ENCODE measurements around the gene TIMP3. TPM values are rescaled to one million over a fixed set of nuclear protein-coding genes. Genes with fewer than 3 reads are reported as not detected.
"Not testable (repeated sequence)": the region's sequence is repeated elsewhere in the genome, so short reads cannot be mapped to it uniquely, and the experiment has no call there.

The TIMP3 gene
- total RNA-seq, 6 donors from 2014 or later: 196 to 659 (median 531) TPM

DNA sequence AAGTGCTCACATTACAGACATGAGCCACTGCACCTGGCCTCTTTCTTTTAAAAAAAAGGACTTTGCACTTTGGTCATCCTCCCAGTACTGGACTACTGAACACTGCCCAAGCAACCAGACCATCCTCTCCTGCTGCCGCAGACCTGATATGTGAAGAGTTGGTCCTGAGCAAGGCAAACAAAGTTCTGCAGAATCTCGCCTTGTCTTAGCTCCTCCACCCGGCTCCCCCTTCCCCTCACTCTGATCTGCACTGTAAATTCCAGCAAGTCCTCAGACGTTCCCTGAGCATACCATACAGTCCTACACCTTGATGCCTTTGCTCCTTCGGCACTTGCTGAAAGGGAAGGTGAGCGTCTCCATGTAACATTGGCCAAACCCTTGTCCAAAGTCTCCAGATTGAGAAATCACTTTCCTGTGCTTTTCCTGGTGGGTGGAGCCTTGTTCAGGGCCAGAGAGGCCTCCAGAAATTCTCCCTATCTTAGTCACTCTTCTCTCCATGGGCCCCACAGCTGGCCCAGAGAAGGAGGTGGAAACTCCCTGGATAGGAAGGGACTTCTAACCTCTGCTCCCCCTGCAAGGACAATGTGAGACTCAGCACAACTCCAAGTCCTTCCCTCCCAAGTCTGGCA lies 47.0 kb upstream of the TIMP3 start:
- DNase-seq (no peak), ATAC-seq (ENCODE audit: low FRiP score in 2 of 2) (peak; percentile 41 to 84)
- Histone ChIP-seq H3K4me3 (no peak overlapping the region), H3K4me1 (peaks cover 0 to 19% (median 15%) of the 10 kb centered on the region in 4 donors), H3K36me3 (no peaks in the 10 kb centered on the region), H3K9me3 (no peaks in the 10 kb centered on the region), H3K27me3 (no peaks in the 10 kb centered on the region), H3K27ac (peak overlapping the region in 3 of 4 donors; percentile 3 to 54 (median 6))
- peak in 1 of 2 donors; percentile 32 for TF ChIP-seq POLR2AphosphoS5 (IDR thresholded peaks at IDR 0.05)
- TF ChIP-seq POLR2A (IDR thresholded peaks at IDR 0.05): no peak
- TF ChIP-seq EP300 (IDR thresholded peaks at IDR 0.05): peak in 1 of 4 donors; percentile 30
- 57 to 69% methylated on average over 6 of the region's 6 CpGs for WGBS, 2 donors

DNA sequence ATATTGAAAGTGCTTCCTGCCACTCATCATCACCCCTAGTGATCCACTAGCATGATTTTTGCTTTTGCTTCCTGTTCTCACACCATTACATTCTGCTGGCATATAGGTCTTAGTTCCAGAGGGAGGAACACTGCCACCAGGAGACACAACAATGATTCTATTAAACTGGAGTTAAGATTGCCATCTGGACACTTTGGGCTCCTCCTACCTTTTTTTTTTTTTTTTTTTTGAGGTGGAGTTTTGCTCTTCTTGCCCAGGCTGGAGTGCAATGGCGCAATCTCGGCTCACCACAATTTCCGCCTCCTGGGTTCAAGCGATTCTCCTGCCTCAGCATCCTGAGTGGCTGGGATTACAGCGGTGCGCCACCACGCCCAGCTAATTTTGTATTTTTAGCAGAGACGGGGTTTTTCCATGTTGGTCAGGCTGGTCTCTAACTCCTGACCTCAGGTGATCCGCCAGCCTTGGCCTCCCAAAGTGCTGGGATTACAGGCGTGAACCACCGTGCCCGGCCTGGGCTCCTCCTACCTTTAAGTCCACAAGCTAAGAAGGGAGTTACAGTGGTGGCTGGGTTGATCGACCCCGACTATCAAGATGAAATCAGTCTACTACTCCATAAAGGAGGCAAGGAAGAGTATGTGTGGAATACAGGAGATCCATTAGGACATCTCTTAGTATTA lies 44.3 kb upstream of the TIMP3 start:
- not testable (repeated sequence) for H3K36me3 ChIP-seq; H3K9me3 ChIP-seq; H3K27me3 ChIP-seq; ATAC-seq (ENCODE audit: low FRiP score in 2 of 2); H3K4me3 ChIP-seq; DNase-seq; H3K27ac ChIP-seq
- peaks cover 23 to 41% (median 36%) of the 10 kb centered on the region in 4 donors for H3K4me1 ChIP-seq
- 95 to 98% methylated on average over 11 to 14 of the region's 14 CpGs for WGBS, 2 donors

DNA sequence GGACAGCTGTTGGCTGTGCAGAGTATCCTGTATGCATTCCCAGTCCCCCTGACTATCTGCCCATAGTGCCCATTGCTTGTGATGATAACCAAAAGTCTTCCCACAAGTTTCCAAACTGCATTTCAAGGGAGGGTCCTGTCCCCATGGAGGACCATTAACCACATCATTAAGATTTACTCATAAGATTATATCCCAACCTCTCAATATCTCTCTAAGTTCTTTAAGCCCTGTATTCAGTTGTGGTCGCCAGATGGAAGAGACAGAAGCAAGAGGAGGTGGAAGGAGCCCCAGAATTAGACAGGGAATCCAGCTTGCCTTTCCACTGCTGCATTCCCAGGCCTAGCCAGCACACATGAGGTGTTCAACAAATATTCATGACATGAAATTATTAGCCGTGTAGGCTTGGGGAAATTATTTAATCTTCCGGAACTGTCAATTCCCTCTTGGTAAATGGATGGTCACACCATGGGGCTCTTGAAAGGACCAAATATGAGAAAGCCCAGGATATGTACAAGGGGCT lies 42.6 kb upstream of the TIMP3 start:
- Histone ChIP-seq H3K27me3 (no peaks in the 10 kb centered on the region), H3K9me3 (no peaks in the 10 kb centered on the region), H3K27ac (peak overlapping the region in 3 of 4 donors; percentile 53 to 86 (median 79)), H3K4me3 (no peak overlapping the region), H3K36me3 (no peaks in the 10 kb centered on the region), H3K4me1 (peaks cover 29 to 54% (median 40%) of the 10 kb centered on the region in 4 donors)
- DNase-seq (no peak), ATAC-seq (ENCODE audit: low FRiP score in 2 of 2) (no peak)
- WGBS, 2 donors: 93 to 98% methylated on average over 3 of the region's 3 CpGs
- TF ChIP-seq POLR2AphosphoS5 (IDR thresholded peaks at IDR 0.05): no peak

DNA sequence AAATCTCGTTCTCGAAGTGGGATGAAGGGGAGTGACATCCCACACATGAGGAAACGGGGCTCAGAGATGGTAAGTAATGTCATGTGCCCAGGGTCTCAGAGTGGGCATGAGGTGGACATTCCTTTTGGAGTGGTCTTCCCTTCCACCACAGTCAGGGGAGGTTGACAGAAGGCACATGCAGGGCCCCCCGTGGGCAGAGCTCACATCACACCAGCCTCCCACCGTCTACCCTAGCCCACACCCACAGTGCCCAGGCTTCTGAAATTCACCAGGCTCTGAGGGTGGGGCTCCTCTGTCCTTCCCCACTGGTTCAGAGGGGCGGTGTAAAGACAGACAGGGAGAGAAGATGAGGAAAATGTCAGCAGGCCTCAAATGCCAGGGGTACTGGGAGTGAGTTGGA lies 41.1 kb upstream of the TIMP3 start:
- peak in 1 of 2 donors; percentile 48 for ATAC-seq (ENCODE audit: low FRiP score in 2 of 2)
- no peak for TF ChIP-seq CTCF (IDR thresholded peaks at IDR 0.05)
- TF ChIP-seq EP300 (IDR thresholded peaks at IDR 0.05): no peak
- TF ChIP-seq POLR2A (IDR thresholded peaks at IDR 0.05): no peak
- no peak for TF ChIP-seq POLR2AphosphoS5 (IDR thresholded peaks at IDR 0.05)
- WGBS, 2 donors: 85% methylated on average over 6 of the region's 6 CpGs
- Histone ChIP-seq H3K27ac (peak overlapping the region; percentile 69 to 86 (median 82)), H3K27me3 (no peaks in the 10 kb centered on the region), H3K4me1 (peaks cover 41 to 56% (median 42%) of the 10 kb centered on the region in 4 donors), H3K9me3 (no peaks in the 10 kb centered on the region), H3K36me3 (no peaks in the 10 kb centered on the region), H3K4me3 (no peak overlapping the region)
- peak in 1 of 2 donors; percentile 24 for DNase-seq

DNA sequence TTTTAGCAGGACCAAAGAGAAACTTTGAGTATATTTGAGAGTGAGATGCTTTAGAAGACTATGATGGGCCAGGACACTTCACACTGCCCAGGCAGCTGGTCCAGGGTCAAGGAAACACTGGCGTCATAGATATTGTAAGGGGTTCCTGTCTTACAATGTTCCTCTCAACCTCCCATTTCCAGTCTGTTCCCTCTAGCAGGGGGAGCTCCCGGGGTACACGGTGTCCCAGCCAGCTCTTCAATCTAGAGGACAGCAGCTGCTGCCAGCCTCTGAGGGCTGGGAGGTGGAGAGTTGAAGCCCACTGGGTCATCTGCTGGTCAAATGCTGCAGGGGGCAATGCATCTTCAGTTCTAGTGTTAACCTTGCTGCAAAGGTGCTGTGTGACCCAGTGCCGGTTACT lies 40.7 kb upstream of the TIMP3 start:
- H3K27ac ChIP-seq: peak overlapping the region; percentile 69 to 86 (median 82)
- DNase-seq (peak in 1 of 2 donors; percentile 59), ATAC-seq (ENCODE audit: low FRiP score in 2 of 2) (peak in 1 of 2 donors; percentile 79)
- no peaks in the 10 kb centered on the region for H3K9me3 ChIP-seq
- H3K4me1 ChIP-seq: peaks cover 41 to 55% (median 42%) of the 10 kb centered on the region in 4 donors
- 26 to 38% methylated on average over 4 of the region's 4 CpGs for WGBS, 2 donors
- no peak overlapping the region for H3K4me3 ChIP-seq
- peak; percentile 94 to 98 for TF ChIP-seq POLR2AphosphoS5 (IDR thresholded peaks at IDR 0.05)
- TF ChIP-seq CTCF (IDR thresholded peaks at IDR 0.05): peak in 1 of 6 experiments; percentile 6
- peak in 1 of 4 donors; percentile 26 for TF ChIP-seq POLR2A (IDR thresholded peaks at IDR 0.05)
- TF ChIP-seq EP300 (IDR thresholded peaks at IDR 0.05): peak; percentile 96 to 100 (median 98)
- H3K27me3 ChIP-seq: no peaks in the 10 kb centered on the region
- no peaks in the 10 kb centered on the region for H3K36me3 ChIP-seq

GRCh38 chr22:32761251-32761903 lies 40.1 kb upstream of the TIMP3 start:
- 31 to 49% methylated on average over 9 of the region's 9 CpGs for WGBS, 2 donors
- ATAC-seq (ENCODE audit: low FRiP score in 2 of 2): peak in 1 of 2 donors; percentile 66
- peak in 1 of 2 donors; percentile 44 for DNase-seq
- TF ChIP-seq POLR2AphosphoS5 (IDR thresholded peaks at IDR 0.05): no peak
- H3K36me3 ChIP-seq: no peaks in the 10 kb centered on the region
- H3K27me3 ChIP-seq: no peaks in the 10 kb centered on the region
- H3K9me3 ChIP-seq: no peaks in the 10 kb centered on the region
- peaks cover 41 to 55% (median 42%) of the 10 kb centered on the region in 4 donors for H3K4me1 ChIP-seq
- H3K27ac ChIP-seq: peak overlapping the region; percentile 69 to 86 (median 82)
- no peak overlapping the region for H3K4me3 ChIP-seq

All from upper lobe of left lung (tissue), 6 donors.